PC-9 (cell line): ENCODE measurements around the gene UMAD1. TPM values are rescaled to one million over a fixed set of nuclear protein-coding genes. Genes with fewer than 3 reads are reported as not detected.

Experiments used
- BruUV-seq: library from RNA; stranded (reverse); fragments of 400-500 nt; replicated peaks from 2 replicates; lab custom pipeline; 2021; lab: Mats Ljungman, UMichigan
- CTCF ChIA-PET: fragments of 300-600 bp; sonication (Branson Sonifier 250); formaldehyde crosslinking; loops from one replicate; lab custom pipeline; 2022; ENCODE audit warnings: antibody characterized with exemption; lab: Charles Lee
- POLR2A ChIA-PET: fragments of 300-600 bp; sonication (Branson Sonifier 250); formaldehyde crosslinking; loops from one replicate; lab custom pipeline; 2022; ENCODE audit warnings: antibody characterized with exemption; ENCODE audit not compliant: unreplicated experiment; lab: Charles Lee
- DNase-seq, 2 experiments: peaks; one replicate each; pipeline versions ENCODE4 v3.0.0 to v3.0.0-alpha.2; 2015 to 2022; ENCODE audit warnings: mixed read lengths in 1 of 2
- H2AFZ ChIP-seq: fragments of 200-600 bp; sonication (generic); 2 replicates; pipeline ENCODE4 v1.8.1; 2017; ENCODE audit warnings: antibody characterized with exemption
- H3F3A ChIP-seq: fragments of 200-600 bp; sonication (generic); 2 replicates; pipeline ENCODE4 v1.8.1; 2017; ENCODE audit warnings: antibody characterized with exemption, mild to moderate bottlenecking, low read depth; ENCODE audit not compliant: insufficient read depth
- H3K27ac ChIP-seq: fragments of 200-600 bp; sonication (generic); 2 replicates; pipeline ENCODE4 v1.6.1; 2016; ENCODE audit warnings: mixed run types
- H3K27me3 ChIP-seq: fragments of 200-600 bp; sonication (generic); 2 replicates; pipeline ENCODE4 v1.6.1; 2016; ENCODE audit warnings: low read depth, mixed run types; ENCODE audit not compliant: insufficient read depth
- H3K36me3 ChIP-seq: fragments of 200-600 bp; sonication (generic); 2 replicates; pipeline ENCODE4 v1.6.1; 2016; ENCODE audit warnings: low read depth, mixed run types
- H3K4me1 ChIP-seq: fragments of 200-600 bp; sonication (generic); replicated peaks from 2 replicates; pipeline ENCODE4 v1.6.1; 2016; ENCODE audit warnings: mixed run types; ENCODE audit not compliant: insufficient read depth
- H3K4me2 ChIP-seq: fragments of 200-600 bp; sonication (generic); 2 replicates; pipeline ENCODE4 v1.6.1; 2017; ENCODE audit warnings: mixed run types
- H3K4me3 ChIP-seq: fragments of 200-600 bp; sonication (generic); 2 replicates; pipeline ENCODE4 v1.6.1; 2016; ENCODE audit warnings: mixed run types
- H3K79me2 ChIP-seq: fragments of 200-600 bp; sonication (generic); 2 replicates; pipeline ENCODE4 v1.6.1; 2017; ENCODE audit warnings: low read depth, mixed run types
- H3K9me2 ChIP-seq: fragments of 200-600 bp; sonication (generic); 2 replicates; pipeline ENCODE4 v1.8.1; 2017; ENCODE audit warnings: mild to moderate bottlenecking; ENCODE audit not compliant: insufficient read depth
- H3K9me3 ChIP-seq: fragments of 200-600 bp; sonication (generic); 2 replicates; pipeline ENCODE4 v1.8.1; 2016; ENCODE audit warnings: low read depth; ENCODE audit not compliant: insufficient read depth
- H4K20me1 ChIP-seq: fragments of 200-600 bp; sonication (generic); 2 replicates; pipeline ENCODE4 v1.8.1; 2017; ENCODE audit not compliant: insufficient read depth
- CTCF ChIP-seq: fragments of 200-600 bp; sonication (generic); conservative IDR thresholded peaks from 2 replicates; pipeline ENCODE4 v1.6.1; 2017; ENCODE audit warnings: mixed run types, antibody characterized with exemption, mild to moderate bottlenecking, moderate library complexity
- EZH2 ChIP-seq: fragments of 200-600 bp; sonication (generic); IDR thresholded peaks from 2 replicates; pipeline ENCODE4 v1.8.0; 2017; ENCODE audit warnings: antibody characterized with exemption, low read depth
- intact Hi-C: fragments of 100-400 bp; cut with micrococcal nuclease; formaldehyde crosslinking; loops from one replicate; pipeline ENCODE4 v1.10.0; 2022; ENCODE audit not compliant: unreplicated experiment
- total RNA-seq: library from RNA; stranded (reverse); gene quantifications from 2 replicates; pipeline ENCODE4 v1.2.3, GENCODE V29; 2021

The UMAD1 gene
- total RNA-seq, 1 experiment from 2014 or later: 20.5 TPM

- Histone ChIP-seq H2AFZ (no peak overlapping the region), H3K9me2 (no peaks in the 10 kb centered on the region), H3K4me3 (no peak overlapping the region), H4K20me1 (no peaks in the 10 kb centered on the region), H3K4me1 (peaks cover 21% of the 10 kb centered on the region), H3K79me2 (no peaks in the 10 kb centered on the region), H3K27ac (no peak overlapping the region), H3K36me3 (no peaks in the 10 kb centered on the region), H3K4me2 (no peak overlapping the region), H3F3A (peaks cover 9% of the 10 kb centered on the region; the same call in 1 of the 2 replicates), H3K9me3 (peaks cover 3% of the 10 kb centered on the region; the same call in 1 of the 2 replicates), H3K27me3 (no peaks in the 10 kb centered on the region)
- no TSS peak for BruUV-seq
- POLR2A ChIA-PET: no interaction called here
- TF ChIP-seq EZH2 (no peak), CTCF (no peak)
- no peak for DNase-seq
- intact Hi-C loops: no loop called here
- CTCF ChIA-PET: no interaction called here
Observed at GRCh38 chr7:7720193-7720592, 79.6 kb downstream of the UMAD1 start.

DNA sequence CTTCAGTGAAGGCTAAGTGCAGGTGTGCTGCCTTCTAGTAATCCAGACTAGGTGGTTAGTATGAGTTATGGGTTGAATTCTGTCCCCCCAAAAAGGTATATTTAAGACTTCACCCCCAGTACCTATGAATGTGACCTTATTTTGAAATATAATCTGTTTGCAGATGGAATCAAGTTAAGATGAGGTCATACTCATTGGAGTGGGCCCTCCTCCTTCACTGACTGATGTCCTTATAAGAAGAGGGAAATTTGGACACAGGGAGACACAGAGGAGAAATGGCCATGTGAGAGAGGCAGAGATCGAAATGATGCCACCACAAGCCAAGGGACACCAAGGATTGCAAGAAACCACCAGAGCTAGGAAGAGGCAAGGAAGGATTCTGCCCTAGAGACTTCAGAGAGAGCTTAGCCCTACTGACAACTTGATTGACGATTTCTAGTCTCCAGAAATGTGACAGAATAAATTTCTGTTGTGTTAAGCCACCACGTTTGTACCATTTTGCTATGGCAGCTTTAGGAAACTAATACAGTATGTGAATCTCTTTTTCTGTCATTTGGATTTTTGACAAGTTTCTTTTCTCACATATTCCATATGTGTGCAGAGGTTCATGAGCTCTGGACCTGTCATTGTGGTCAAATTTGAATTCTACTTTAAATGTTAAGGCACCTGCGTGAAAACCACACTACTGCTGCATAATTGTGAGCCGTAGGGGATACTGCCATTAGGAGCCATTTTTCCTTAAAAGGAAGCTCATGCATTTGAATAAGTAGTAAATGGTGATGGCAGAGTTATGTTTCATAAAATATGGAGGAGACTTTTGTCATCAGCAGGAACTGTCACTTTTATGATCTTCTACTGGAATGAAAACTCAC lies 80.4 kb downstream of the UMAD1 start:
- CTCF ChIA-PET: no interaction called here
- H3F3A ChIP-seq: peaks cover 9% of the 10 kb centered on the region; the same call in 1 of the 2 replicates

DNA sequence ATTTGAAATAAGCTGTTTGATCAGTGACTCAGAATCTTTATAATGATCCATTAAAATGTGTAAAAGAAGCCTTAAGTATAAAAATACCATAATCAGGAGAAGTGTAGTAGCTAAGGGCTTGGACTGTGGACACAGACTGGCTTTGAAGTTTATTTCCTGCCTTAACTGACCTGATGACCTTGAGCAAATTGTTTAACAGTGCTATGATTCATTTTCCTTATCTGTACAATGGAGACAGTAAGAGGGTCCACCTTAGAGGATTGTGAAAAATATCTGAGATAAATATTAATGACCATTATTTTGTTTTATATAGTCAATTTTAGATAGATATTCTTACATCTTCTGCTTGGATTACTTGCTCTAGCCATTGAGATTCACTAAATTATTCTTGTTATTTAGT lies 91.2 kb downstream of the UMAD1 start:
- CTCF ChIA-PET: interaction anchor here (0.7 kb wide), 1 partner anchor 164 kb away, joined by 24 read pairs; no protein-coding TSS in a partner anchor
- no peak for DNase-seq
- TF ChIP-seq CTCF: no peak
- TF ChIP-seq EZH2: no peak

More for the DNA sequence above, 80.4 kb downstream of the UMAD1 start:
- H3K9me2 ChIP-seq: no peaks in the 10 kb centered on the region
- no peaks in the 10 kb centered on the region for H3K36me3 ChIP-seq
- H3K79me2 ChIP-seq: no peaks in the 10 kb centered on the region
- BruUV-seq: no TSS peak
- intact Hi-C loops: no loop called here
- 0 out of 2 replicates have a peak, but pooled peaks cover 3% of the 10 kb centered on the region for H3K9me3 ChIP-seq
- H3K27ac ChIP-seq: no peak overlapping the region
- H3K27me3 ChIP-seq: no peaks in the 10 kb centered on the region
- H3K4me3 ChIP-seq: no peak overlapping the region
- no peak for DNase-seq
- no peak overlapping the region for H3K4me2 ChIP-seq
- H4K20me1 ChIP-seq: no peaks in the 10 kb centered on the region
- TF ChIP-seq CTCF (no peak), EZH2 (no peak)
- peaks cover 21% of the 10 kb centered on the region for H3K4me1 ChIP-seq
- H2AFZ ChIP-seq: no peak overlapping the region
- POLR2A ChIA-PET: interaction anchor here (0.6 kb wide), 1 partner anchor 153 kb away, joined by 6 read pairs; no protein-coding TSS in a partner anchor

More for the DNA sequence above, 91.2 kb downstream of the UMAD1 start:
- no peaks in the 10 kb centered on the region for H3K79me2 ChIP-seq
- POLR2A ChIA-PET: no interaction called here
- no peaks in the 10 kb centered on the region for H3K9me2 ChIP-seq
- no peaks in the 10 kb centered on the region for H4K20me1 ChIP-seq
- BruUV-seq: no TSS peak
- no peaks in the 10 kb centered on the region for H3K27me3 ChIP-seq
- H3K36me3 ChIP-seq: no peaks in the 10 kb centered on the region
- H3K27ac ChIP-seq: no peak overlapping the region
- no peaks in the 10 kb centered on the region for H3K9me3 ChIP-seq
- H3F3A ChIP-seq: no peaks in the 10 kb centered on the region; the same call in none of the 2 replicates
- no peak overlapping the region for H2AFZ ChIP-seq
- no peak overlapping the region for H3K4me3 ChIP-seq
- no peak overlapping the region for H3K4me2 ChIP-seq
- H3K4me1 ChIP-seq: no peaks in the 10 kb centered on the region
- intact Hi-C loops: no loop called here
